ENCODE data around the gene MAP2K4.
A peak's percentile ranks its signal among the peaks of the same experiment; 100 is the strongest.
"Not testable (repeated sequence)": the region's sequence is repeated elsewhere in the genome, so short reads cannot be mapped to it uniquely, and the experiment has no call there.

MAP2K4 gene

DNA sequence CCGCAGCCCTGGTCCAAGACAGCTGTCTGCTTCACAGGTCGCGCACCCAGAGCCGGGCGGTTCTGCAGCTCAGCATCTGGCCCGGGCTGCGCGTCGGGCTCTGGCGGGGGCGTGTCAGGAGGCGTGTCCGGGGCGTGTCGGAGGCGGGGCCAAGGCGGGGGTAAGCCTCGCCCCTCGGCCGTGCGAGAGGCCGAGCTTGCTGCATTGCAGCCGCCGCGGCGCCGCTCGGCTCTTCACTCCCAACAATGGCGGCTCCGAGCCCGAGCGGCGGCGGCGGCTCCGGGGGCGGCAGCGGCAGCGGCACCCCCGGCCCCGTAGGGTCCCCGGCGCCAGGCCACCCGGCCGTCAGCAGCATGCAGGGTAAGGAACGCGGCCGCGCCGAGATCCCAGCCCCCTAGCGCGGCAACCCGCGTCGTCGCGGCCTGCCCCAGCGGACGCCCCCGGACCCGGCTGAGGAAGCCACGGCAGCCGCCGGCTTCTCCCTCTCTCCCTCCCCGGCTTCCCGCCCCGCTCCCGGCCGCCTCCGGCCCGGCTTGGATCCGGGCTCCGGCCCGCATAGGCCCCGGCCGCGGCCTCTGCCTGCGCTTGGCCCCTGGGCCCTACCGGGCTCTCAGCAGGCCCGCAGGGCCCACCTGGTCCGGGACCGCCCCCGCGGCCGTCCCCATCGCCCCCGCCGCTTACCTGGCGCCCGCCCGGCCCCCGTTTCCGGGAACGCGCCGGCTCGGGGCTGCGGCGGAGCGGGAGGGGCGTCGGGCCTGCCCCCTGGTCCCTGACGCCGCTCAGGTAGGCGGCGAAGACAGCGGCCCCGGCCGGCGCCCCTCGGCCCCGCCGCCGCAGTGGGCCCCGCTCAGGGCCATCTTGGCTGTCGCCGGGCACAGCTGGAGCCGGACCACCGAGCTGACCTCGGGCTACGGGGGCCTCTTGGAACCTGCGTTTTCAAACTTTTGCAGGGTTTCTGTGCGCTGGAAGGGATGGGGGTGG, at the start of gene MAP2K4:
Gene MAP2K4, plus strand, starts transcription at position 236 of the 981 bp plus-strand sequence. Its CDS starts 10 bp downstream, at position 246.
- DNase-seq (ENCODE audit: low read depth): peak; percentile 67

DNA sequence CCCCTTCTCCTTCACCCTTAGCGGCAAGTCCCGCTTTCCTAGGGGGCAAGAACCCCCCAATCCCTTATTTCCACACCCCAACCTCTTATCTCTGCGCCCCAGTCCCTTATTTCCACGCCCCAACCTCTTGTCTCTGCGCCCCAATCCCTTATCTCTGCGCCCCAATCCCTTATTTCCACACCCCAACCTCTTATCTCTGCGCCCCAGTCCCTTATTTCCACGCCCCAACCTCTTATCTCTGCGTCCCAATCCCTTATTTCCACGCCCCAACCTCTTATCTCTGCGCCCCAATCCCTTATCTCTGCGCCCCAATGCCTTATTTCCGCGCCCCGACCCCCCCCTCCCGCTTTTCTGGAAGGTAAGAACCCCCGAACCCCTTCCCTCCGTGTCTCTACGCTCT, 47.9 kb upstream of the MAP2K4 start:
- not testable (repeated sequence) for DNase-seq (ENCODE audit: low read depth)

DNA sequence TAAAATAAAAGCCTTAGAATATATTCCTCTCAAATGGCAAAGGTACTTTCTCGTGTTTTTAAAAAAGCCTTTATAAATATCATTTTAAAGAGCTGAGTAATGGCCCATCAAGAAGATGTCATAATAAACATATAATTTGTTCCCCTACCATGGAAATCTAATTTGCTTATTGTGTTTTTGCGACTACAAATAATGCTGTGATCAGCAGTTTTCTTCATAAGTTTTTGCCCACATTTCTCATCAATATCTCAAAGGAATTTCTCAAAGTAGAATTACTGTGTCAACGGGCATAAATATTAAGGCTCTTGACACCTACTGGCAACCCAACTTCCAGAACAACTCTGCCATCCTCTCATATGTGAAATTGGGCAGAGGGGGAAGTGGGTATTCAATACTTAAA, 40.9 kb upstream of the MAP2K4 start:
- DNase-seq (ENCODE audit: low read depth): no peak

DNA sequence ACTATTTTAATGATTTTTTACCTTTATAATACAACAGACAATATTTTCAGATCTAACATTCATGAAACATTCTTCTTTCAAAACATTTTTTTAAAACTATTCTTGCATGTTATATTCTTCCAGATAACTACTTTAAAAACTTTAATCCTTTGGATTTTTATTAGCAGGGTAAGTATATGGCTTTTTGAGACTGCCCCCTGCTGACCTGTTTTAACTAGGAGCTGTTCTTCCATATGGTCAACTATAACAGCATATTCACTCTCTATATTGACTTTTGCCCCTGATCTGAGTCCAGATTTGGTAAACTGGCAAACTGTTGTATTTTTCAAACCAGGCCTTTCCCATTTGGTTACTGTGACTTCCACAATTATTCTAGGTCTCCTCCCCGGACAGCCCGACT, 39.9 kb upstream of the MAP2K4 start:
- no peak for DNase-seq (ENCODE audit: low read depth)

DNA sequence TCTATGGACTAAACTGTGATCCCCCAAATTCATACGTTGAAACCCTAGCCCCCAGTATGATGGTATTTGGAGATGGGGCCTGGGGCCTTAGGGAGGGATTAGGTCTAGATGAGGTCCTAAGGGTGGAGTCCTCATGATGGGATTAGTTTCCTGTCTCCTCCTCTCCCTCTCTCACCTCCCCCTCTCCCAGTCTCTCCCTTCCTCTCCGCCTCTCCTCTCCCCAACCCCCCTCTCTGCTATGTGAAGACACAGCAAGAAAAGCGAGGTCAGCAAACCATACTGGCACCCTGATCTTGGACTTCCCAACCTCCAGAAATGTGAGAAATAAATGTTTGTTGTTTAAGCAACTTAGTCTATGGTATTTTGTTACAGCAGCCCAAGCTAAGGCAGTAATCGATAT, 38.8 kb upstream of the MAP2K4 start:
- no peak for DNase-seq (ENCODE audit: low read depth)

DNA sequence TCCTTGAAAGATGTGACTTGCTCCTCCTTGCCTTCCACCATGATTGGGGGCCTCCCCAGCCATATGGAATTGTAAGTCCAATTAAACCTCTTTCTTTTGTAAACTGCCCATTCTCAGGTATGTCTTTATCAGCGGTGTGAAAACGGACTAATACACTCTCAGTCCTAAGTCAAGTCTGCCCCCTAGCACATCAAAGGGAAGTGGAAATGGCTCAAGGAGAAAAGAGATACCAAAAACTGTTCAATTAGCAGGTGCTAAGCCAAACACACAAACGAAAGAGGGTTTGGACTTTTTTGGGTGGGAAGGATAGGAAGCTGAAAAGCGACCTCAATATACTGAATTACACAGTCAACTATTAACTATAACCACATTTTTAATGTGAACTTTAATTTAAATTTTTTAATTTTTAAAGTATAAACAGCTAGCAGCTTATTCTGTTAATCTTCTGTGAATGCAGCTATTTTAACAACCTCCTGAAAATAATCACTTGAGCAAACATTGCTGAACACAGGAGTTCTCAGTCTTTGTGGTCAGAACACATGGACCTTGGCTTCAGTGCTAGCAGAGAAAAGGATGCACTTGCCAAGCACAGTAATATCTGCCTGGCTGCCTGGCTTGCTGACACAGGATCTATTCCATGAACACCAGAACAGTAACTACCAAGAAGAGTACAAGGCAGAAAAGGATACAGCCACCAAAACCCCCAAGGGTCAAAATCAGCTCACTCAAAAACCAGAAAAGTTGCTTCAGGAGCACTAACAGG, 34.3 kb upstream of the MAP2K4 start:
- peak; percentile 42 for DNase-seq (ENCODE audit: low read depth)

DNA sequence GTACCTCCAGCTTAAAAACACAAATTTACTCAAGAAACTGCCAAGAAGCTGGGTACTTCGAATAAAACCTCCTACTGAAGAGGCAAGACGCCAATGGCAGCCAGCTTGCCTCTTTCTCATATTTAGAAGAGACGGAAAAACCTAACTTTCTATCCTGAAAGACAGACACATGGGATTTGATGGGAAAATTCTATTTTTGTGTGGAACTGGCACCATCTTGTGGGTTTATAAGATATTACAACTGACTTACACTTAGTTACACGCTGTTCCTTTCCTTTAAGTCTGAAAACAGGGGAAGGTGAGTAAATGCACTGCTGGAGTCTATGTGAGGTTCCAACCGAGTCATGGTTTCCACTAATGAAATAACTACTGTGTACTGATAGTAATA, 33.7 kb upstream of the MAP2K4 start:
- DNase-seq (ENCODE audit: low read depth): no peak

DNA sequence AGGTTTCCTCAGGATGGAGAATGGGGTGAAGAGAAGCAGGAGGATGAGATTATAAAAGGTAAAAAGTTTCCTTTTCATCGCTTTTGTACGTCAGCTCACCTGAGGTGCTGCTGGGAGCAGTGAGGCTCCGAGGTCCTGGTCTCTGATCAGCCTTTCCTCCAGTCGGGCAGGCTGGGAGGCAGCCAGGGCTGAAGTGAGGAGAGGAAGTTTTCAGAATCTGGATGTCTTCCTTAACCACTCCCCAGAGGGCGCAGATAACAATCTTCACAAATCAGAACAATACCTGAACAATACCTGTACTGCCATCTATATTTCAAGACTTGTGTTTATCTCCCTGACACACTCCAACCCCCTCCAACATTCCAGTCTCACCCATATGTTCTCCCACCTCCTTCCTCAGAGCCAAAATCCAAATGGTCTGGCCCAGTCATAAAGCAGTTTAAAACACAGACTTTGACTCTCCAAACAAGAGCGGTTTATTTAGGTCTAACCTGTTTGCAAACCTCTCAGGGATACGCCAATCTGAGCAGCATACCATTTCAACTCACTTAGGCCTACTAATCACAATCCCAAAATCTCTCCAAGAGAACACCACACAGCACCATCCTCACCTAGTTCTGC, 30.2 kb upstream of the MAP2K4 start:
- no peak for DNase-seq (ENCODE audit: low read depth)

DNA sequence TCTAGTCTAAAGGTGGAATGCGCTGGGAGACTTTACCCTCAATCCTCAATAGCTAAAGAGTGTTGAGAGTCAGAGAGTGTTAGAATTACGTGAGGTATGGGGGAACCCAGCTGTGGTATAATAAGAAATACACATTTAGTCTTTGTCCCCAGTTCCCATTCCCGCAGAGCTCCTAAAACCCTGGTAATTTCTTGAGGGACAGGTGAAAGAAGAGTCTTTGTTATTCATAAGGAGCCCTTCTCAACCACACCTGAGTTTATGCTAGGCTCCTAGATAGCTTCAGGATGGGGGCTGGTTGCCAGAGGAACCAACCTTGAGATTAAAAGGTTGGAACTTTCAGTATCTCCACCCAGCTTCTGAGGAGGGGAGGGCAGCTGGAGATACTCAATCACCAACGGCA, 29.2 kb upstream of the MAP2K4 start:
- DNase-seq (ENCODE audit: low read depth): no peak

DNA sequence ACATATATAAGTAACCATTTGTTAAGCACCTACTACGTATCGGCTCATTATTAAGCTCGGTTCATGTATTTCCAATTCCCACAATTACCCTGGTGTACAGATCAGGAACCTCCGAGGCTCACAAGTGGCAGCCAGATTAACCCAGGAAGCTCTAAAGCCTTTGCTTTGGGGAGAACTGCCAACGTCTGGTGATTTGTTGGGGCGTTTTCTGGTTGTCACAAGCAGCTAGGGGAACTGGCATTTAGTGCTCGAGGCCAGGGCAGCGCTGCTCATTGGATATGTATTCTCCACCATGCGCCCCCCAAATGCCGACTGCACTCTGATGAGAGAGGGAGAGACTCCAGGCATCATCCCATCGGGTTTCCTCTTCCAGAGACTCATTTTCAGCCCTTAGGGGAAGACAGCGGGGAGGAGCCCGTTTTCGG, 23.9 kb upstream of the MAP2K4 start:
- DNase-seq (ENCODE audit: low read depth): no peak

DNA sequence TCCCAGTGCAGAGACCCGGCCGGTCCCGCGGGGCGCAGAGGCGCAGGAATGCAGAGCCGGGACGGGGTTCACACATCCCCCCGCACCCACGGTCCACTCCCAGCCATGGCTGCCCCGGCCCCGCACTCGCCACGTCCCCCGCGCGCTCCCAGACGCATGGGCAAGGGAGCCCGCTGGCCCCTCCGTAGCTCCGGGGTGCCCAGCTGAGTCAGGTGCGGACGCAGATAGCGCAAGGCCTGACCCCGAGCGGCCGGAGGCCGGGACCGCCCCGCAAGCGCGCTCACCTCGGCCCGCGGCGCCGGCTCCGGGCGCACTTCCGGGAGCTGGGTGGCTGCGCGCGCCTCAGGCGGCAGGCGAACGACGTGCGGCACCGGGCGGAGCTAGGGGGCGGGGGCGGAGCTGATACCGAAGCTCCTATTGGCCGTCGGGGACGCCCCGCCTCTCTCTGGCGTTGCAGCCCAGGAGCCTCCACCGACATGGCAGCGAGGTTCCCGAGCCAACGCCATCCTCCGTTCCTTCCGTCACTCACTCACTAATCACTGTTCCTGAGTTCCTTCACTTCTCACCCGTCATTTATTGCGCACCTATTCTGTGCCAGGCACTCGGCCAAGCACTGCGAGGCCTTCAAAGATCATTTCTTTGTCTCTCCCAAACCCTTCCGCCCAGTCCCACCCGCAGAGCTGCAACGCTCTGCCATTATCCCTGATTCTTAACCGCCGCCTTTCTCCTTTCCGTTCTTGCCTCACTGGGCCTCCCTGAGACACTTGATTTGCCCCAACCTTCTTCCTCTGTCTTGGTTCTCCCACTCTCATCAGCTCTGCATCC, 23.3 kb upstream of the MAP2K4 start, which contains the start of gene ZNF18:
Gene ZNF18, minus strand, starts transcription at position 329 of the 825 bp plus-strand sequence. CDS start 4,646 bp downstream, outside the sequence.
- DNase-seq (ENCODE audit: low read depth): peak; percentile 83

DNA sequence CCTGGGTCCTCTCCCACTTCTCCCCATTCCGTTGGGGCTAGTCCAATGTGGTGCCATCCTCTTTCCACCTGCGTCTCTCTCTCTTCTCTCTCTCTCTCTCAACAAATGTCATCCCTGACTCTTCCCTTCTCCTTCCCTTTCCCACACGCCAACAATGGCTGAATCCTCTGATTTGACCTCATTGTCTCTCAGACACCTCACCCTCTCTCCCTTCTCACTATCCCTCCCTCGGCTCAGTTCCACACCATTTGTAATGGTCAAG, 22.8 kb upstream of the MAP2K4 start:
- DNase-seq (ENCODE audit: low read depth): no peak

DNA sequence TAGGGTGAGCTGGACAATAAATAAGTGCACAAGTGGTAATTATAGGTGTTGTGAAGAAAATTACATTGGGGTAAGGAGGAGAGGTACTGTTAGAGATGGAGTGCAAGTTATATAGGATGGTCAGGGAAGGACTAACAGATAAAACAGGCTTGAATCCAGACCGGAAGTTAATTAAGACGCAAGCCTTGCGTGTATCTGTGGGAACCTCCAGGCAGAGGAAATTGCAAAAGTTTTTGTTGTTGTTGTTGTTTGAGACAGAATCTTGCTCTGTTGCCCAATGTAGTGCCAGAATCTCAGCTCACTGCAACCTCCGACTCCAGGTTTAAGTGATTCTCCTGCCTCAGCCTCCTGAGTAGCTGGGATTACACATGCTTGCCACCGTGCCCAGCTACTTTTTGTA, 21.0 kb upstream of the MAP2K4 start:
- no peak for DNase-seq (ENCODE audit: low read depth)

DNA sequence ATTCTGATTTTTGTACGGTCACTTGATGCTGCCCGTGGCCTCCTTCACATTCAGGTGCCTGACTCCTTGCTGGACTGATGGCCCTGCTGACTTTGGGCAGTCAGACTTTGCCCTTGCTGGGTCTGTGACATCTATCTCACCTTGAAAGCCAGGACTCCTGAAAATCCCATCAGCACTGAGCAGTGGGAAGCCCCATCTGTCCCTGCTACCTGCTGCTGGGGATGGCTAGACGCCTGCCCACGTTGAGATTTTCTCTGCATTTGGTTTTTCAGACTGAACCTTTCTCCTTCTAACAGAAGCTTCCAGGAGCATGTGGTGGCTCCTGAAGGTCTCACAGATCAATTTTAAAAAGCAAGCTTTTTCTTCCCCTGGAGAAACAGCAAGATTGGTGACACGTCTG, 13.2 kb upstream of the MAP2K4 start:
- no peak for DNase-seq (ENCODE audit: low read depth)

DNA sequence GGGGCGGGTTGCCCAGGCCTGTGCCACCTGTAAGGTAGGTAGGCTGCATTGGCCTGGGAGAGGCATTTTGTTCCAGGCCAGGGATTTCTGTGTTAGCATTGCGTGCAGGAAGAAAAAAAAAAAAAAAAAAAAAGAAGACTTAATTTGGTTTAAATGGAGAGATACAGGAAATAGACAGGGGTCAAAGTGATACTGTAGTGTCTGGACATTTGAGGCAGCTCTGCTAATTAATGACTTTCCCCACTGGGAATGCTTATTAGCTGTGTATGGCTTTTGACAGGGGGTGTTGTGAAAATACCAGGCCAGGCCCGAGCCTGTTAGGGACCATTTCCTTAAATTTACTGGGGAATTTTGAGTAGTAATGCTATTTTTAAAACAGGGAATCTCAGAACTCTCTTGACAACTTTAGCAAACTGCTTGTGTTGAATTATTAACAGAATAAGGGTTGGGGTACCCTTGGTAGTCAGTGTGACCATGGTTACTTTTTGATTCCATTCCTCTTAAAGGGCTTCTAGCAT, 1.0 kb downstream of the MAP2K4 start:
- no peak for DNase-seq (ENCODE audit: low read depth)

DNA sequence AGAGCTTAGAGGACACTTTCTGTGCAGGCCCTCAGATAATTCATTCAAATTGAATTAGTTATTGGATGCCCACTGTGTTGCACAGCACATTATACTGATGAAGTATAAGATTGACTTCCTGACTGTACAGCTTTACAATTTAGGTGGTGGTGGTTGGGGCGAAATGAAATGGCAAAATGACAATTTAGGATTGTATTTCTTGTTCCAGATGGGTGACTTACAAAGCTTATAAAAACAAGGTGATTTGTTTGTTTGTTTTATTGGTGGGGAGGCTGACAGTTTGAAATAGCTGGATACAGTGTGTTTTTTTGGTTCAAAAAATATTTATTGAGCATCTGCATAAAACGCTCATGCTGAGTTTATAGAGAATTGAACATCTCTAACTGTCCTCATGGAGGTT, 1.6 kb downstream of the MAP2K4 start:
- no peak for DNase-seq (ENCODE audit: low read depth)

DNA sequence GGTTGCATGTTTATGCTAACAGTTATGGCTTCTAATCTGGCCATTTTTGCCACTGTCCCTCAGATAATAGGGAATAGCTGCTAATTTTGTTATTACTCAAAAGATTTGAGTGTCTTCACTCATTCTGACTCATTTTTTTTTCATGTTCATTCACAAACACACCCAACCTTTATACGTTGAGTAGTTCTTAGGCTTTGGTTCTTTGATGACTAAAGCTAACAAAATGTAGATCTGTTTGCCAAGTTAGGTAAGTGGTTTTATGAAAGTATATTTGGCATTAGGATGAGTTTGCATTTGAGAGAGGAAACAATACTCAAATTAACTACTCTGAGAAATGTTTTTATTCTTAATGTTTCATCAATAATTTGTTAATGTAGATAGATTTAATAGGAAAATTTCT, 3.6 kb downstream of the MAP2K4 start:
- no peak for DNase-seq (ENCODE audit: low read depth)

DNA sequence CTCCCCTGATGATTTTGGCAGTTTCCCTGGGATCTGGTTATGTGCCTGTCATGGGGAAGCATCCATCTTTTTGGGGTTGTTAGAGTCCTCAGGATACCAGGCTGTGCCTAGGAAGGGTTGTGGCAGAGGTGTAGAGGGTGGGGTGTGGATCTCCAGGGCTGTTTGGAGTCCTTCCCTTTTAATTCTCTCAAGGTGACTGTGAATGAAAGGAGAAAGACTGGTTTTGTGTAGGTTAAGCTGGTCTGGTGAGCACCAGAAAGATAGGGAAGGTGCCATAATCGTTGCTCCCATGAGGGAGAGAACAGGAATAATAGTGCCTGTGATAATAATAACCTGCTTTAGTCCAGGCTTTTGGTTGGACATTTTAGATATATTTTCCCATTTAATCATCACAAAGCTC, 7.0 kb downstream of the MAP2K4 start:
- no peak for DNase-seq (ENCODE audit: low read depth)

DNA sequence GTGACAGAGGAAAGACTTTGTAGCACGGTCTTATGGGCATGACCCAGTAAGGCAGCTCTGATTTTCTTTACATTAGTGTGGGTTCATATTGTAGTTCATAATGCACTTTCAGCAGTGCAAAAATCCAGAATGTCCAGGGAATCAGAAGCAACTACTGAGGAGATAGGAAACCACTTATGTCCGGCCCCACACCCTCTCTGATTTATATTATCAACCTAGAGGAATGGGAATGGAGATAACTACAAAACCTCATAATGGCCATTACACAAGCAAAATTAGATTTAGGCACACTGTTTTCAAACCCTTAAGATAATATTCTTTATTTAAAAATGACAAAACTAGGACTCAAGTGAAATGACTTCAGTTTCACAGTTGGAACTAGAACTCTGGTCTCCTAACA, 7.9 kb downstream of the MAP2K4 start:
- DNase-seq (ENCODE audit: low read depth): no peak

DNA sequence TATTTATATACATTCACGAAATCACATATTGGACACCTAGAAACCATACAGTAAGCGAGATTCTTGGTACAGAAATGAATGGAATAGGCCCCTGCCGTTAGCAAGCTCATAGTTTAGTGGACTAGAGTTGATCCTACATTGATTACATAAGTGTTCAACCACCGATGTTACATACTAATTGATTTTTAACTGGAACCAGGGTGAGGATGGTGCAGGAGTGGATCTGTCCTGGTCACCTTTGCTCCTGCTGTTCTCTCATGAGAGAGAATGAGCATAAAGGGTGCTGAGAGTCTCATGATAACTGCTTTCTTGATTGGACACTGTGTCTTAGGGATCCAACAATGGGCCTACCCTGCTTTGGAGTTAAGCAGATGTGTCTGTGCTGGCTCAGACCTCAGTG, 13.9 kb downstream of the MAP2K4 start:
- no peak for DNase-seq (ENCODE audit: low read depth)

DNA sequence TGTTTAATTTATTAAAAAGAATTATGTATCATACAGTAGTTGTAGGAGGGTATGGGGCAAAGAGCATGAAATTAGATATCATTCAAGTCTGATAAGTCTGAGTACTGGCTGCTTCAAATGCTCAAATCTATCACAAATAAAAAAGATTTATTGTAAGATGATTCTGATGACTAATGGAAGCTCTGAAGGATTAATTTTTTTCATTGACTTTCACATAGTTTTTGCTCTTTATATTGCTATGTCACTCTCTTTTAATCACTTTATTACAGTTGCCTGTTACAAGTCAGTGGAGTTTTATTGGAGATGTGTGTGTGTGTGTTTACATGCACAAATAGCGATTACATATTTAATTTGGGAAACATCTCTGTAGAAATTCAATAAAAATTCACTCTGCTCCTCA, 15.0 kb downstream of the MAP2K4 start:
- no peak for DNase-seq (ENCODE audit: low read depth)

DNA sequence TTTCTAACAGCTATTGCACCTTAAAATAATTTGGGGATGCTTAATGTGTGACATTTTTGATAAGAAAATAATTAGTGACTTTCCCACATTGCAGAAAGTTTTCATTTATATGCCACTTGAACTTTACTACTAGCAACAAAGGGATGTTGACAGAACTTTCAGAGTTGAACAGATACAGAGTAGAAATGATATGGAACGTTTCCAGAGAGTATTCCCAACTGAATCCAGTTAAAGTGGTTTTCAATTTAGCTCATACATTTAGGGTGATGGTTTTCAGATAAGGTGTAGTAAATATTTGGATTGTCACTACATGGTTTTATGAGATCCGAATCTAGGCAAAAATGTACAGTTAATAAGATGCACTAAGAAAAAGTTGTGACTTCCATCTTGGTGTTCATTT, 17.3 kb downstream of the MAP2K4 start:
- DNase-seq (ENCODE audit: low read depth): no peak

All from stromal cell of bone marrow (primary cell).